Measurements from ENCODE around the gene NOC2L.

GRCh38 chr1:941015-941587 is 18.0 kb downstream of the NOC2L start:
- TF ChIP-seq POLR2A (IDR thresholded peaks at IDR 0.05) (no peak), CTCF (IDR thresholded peaks at IDR 0.05) (no peak)

All from breast epithelium (tissue), 3 donors.